Central memory CD8-positive, alpha-beta T cell (primary cell): ENCODE results near the gene LHPP.

Experiments used
- ATAC-seq: fragments of 150-1000 bp; cut with Tn5 transposase; replicated peaks from 2 replicates; pipeline ENCODE4 v1.10.0; 2022; ENCODE audit warnings: mild to moderate bottlenecking, moderate FRiP score, moderate number of reproducible peaks; ENCODE audit not compliant: poor library complexity, severe bottlenecking; ENCODE audit errors: extremely low read depth
- DNase-seq, 2 donors: peaks; one replicate each; pipeline ENCODE4 v3.0.0; 2021; ENCODE audit warnings: low spot score in 2 of 2
- H3K27ac Mint-ChIP-seq: one replicate; pipeline ENCODE4 v1.8.0; 2022; ENCODE audit warnings: low read depth, mild to moderate bottlenecking, moderate library complexity, mixed read lengths
- H3K27me3 Mint-ChIP-seq: one replicate; pipeline ENCODE4 v1.8.0; 2022; ENCODE audit warnings: mixed read lengths
- H3K36me3 Mint-ChIP-seq: one replicate; pipeline ENCODE4 v1.8.0; 2022; ENCODE audit warnings: mild to moderate bottlenecking, moderate library complexity, mixed read lengths; ENCODE audit not compliant: insufficient read depth
- H3K4me1 Mint-ChIP-seq: one replicate; pipeline ENCODE4 v1.8.0; 2022; ENCODE audit warnings: mixed read lengths
- H3K4me3 Mint-ChIP-seq: one replicate; pipeline ENCODE4 v1.8.0; 2022; ENCODE audit warnings: mild to moderate bottlenecking, moderate library complexity, mixed read lengths
- H3K9me3 Mint-ChIP-seq: one replicate; pipeline ENCODE4 v1.8.0; 2022; ENCODE audit warnings: mixed read lengths

The LHPP gene

GRCh38 chr10:124523901-124524300 lies 62.3 kb downstream of the LHPP start:
- H3K4me1 Mint-ChIP-seq = no peaks in the 10 kb centered on the region
- H3K36me3 Mint-ChIP-seq = no peaks in the 10 kb centered on the region
- H3K9me3 Mint-ChIP-seq = no peaks in the 10 kb centered on the region
- H3K27me3 Mint-ChIP-seq = no peaks in the 10 kb centered on the region
- DNase-seq (no peak), ATAC-seq (no peak)
- H3K27ac Mint-ChIP-seq = no peak overlapping the region
- no peak overlapping the region for H3K4me3 Mint-ChIP-seq

GRCh38 chr10:124524991-124525653 lies 63.5 kb downstream of the LHPP start:
- no peaks in the 10 kb centered on the region for H3K9me3 Mint-ChIP-seq
- ATAC-seq (no peak), DNase-seq (no peak)
- H3K4me3 Mint-ChIP-seq = no peak overlapping the region
- no peaks in the 10 kb centered on the region for H3K27me3 Mint-ChIP-seq
- no peaks in the 10 kb centered on the region for H3K36me3 Mint-ChIP-seq
- no peak overlapping the region for H3K27ac Mint-ChIP-seq
- peaks cover 1% of the 10 kb centered on the region for H3K4me1 Mint-ChIP-seq

- peaks cover 1% of the 10 kb centered on the region for H3K36me3 Mint-ChIP-seq
- no peak overlapping the region for H3K27ac Mint-ChIP-seq
- H3K27me3 Mint-ChIP-seq = no peaks in the 10 kb centered on the region
- DNase-seq (no peak), ATAC-seq (no peak)
- H3K4me3 Mint-ChIP-seq = no peak overlapping the region
- no peaks in the 10 kb centered on the region for H3K9me3 Mint-ChIP-seq
- peaks cover 7% of the 10 kb centered on the region for H3K4me1 Mint-ChIP-seq
These were observed 64.4 kb downstream of the LHPP start for GRCh38 chr10:124525751-124526600.

- DNase-seq = no peak
- H3K9me3 Mint-ChIP-seq = no peaks in the 10 kb centered on the region
- H3K4me3 Mint-ChIP-seq = no peak overlapping the region
- peaks cover 7% of the 10 kb centered on the region for H3K4me1 Mint-ChIP-seq
- H3K27me3 Mint-ChIP-seq = no peaks in the 10 kb centered on the region
- peaks cover 3% of the 10 kb centered on the region for H3K36me3 Mint-ChIP-seq
- no peak for ATAC-seq
- no peak overlapping the region for H3K27ac Mint-ChIP-seq
These were observed 65.1 kb downstream of the LHPP start for GRCh38 chr10:124526621-124527267.

GRCh38 chr10:124527874-124528395 lies 66.3 kb downstream of the LHPP start:
- Mint-ChIP-seq H3K4me3 (no peak overlapping the region), H3K4me1 (peaks cover 7% of the 10 kb centered on the region), H3K27ac (no peak overlapping the region), H3K9me3 (no peaks in the 10 kb centered on the region), H3K36me3 (peaks cover 3% of the 10 kb centered on the region), H3K27me3 (no peaks in the 10 kb centered on the region)
- DNase-seq = no peak
- ATAC-seq = no peak

- H3K27me3 Mint-ChIP-seq = no peaks in the 10 kb centered on the region
- no peak overlapping the region for H3K27ac Mint-ChIP-seq
These were observed 68.1 kb downstream of the LHPP start for GRCh38 chr10:124529661-124530214.

GRCh38 chr10:124530215-124530665 lies 68.6 kb downstream of the LHPP start:
- ATAC-seq = peak; percentile 97
- H3K36me3 Mint-ChIP-seq = peaks cover 3% of the 10 kb centered on the region
- H3K4me3 Mint-ChIP-seq = no peak overlapping the region
- DNase-seq = peak; percentile 77 to 80
- H3K27me3 Mint-ChIP-seq = no peaks in the 10 kb centered on the region
- no peak overlapping the region for H3K27ac Mint-ChIP-seq
- no peaks in the 10 kb centered on the region for H3K9me3 Mint-ChIP-seq
- H3K4me1 Mint-ChIP-seq = peaks cover 7% of the 10 kb centered on the region

More at GRCh38 chr10:124529661-124530214, 68.1 kb downstream of the LHPP start:
- peaks cover 3% of the 10 kb centered on the region for H3K36me3 Mint-ChIP-seq
- peaks cover 7% of the 10 kb centered on the region for H3K4me1 Mint-ChIP-seq
- no peak for DNase-seq
- no peaks in the 10 kb centered on the region for H3K9me3 Mint-ChIP-seq
- no peak for ATAC-seq
- no peak overlapping the region for H3K4me3 Mint-ChIP-seq

GRCh38 chr10:124530816-124531215 lies 69.2 kb downstream of the LHPP start:
- no peaks in the 10 kb centered on the region for H3K9me3 Mint-ChIP-seq
- no peak overlapping the region for H3K27ac Mint-ChIP-seq
- ATAC-seq (no peak), DNase-seq (no peak)
- no peak overlapping the region for H3K4me3 Mint-ChIP-seq
- peaks cover 7% of the 10 kb centered on the region for H3K4me1 Mint-ChIP-seq
- peaks cover 3% of the 10 kb centered on the region for H3K36me3 Mint-ChIP-seq
- no peaks in the 10 kb centered on the region for H3K27me3 Mint-ChIP-seq

GRCh38 chr10:124532106-124532641 lies 70.6 kb downstream of the LHPP start:
- peaks cover 3% of the 10 kb centered on the region for H3K36me3 Mint-ChIP-seq
- no peaks in the 10 kb centered on the region for H3K9me3 Mint-ChIP-seq
- ATAC-seq = no peak
- H3K4me3 Mint-ChIP-seq = no peak overlapping the region
- no peak for DNase-seq
- no peaks in the 10 kb centered on the region for H3K27me3 Mint-ChIP-seq
- peaks cover 7% of the 10 kb centered on the region for H3K4me1 Mint-ChIP-seq
- H3K27ac Mint-ChIP-seq = no peak overlapping the region

- H3K4me1 Mint-ChIP-seq = peaks cover 7% of the 10 kb centered on the region
- no peak for ATAC-seq
- H3K36me3 Mint-ChIP-seq = peaks cover 3% of the 10 kb centered on the region
- no peak overlapping the region for H3K27ac Mint-ChIP-seq
- no peaks in the 10 kb centered on the region for H3K27me3 Mint-ChIP-seq
- no peak for DNase-seq
- H3K9me3 Mint-ChIP-seq = no peaks in the 10 kb centered on the region
- H3K4me3 Mint-ChIP-seq = no peak overlapping the region
These were observed 71.2 kb downstream of the LHPP start for GRCh38 chr10:124532788-124533187.

- Mint-ChIP-seq H3K4me3 (no peak overlapping the region), H3K4me1 (peaks cover 7% of the 10 kb centered on the region), H3K27me3 (no peaks in the 10 kb centered on the region), H3K36me3 (peaks cover 3% of the 10 kb centered on the region), H3K27ac (no peak overlapping the region), H3K9me3 (no peaks in the 10 kb centered on the region)
- DNase-seq (no peak), ATAC-seq (no peak)
These were observed 71.6 kb downstream of the LHPP start for GRCh38 chr10:124533266-124533665.

GRCh38 chr10:124534231-124534798 lies 72.7 kb downstream of the LHPP start:
- no peak for DNase-seq
- H3K4me1 Mint-ChIP-seq = peaks cover 7% of the 10 kb centered on the region

More at GRCh38 chr10:124534231-124534798, 72.7 kb downstream of the LHPP start:
- ATAC-seq = no peak
- Mint-ChIP-seq H3K36me3 (peaks cover 3% of the 10 kb centered on the region), H3K27ac (no peak overlapping the region), H3K27me3 (no peaks in the 10 kb centered on the region), H3K9me3 (no peaks in the 10 kb centered on the region), H3K4me3 (no peak overlapping the region)
